Mucosa of descending colon (tissue), 3 donors: ENCODE results near the gene BASP1. TPM values are rescaled to one million over a fixed set of nuclear protein-coding genes. Genes with fewer than 3 reads are reported as not detected.

Source experiments
- ATAC-seq: fragments of 200-7000 bp; cut with Tn5 transposase; one replicate; pipeline ENCODE4 v1.9.1; 2020; ENCODE audit warnings: mild to moderate bottlenecking, moderate library complexity
- DNase-seq, 3 donors: peaks; one replicate each; pipeline ENCODE4 v3.0.0-alpha.2; 2020
- H3K36me3 ChIP-seq: fragments of 200-600 bp; one replicate; pipeline ENCODE4 v1.8.0; 2021; ENCODE audit warnings: low read depth, mild to moderate bottlenecking
- H3K4me1 ChIP-seq: fragments of 200-600 bp; one replicate; pipeline ENCODE4 v1.8.0; 2021; ENCODE audit warnings: low read depth, mild to moderate bottlenecking
- H3K4me3 ChIP-seq: fragments of 200-600 bp; one replicate; pipeline ENCODE4 v1.8.0; 2021; ENCODE audit warnings: mild to moderate bottlenecking
- H3K9me3 ChIP-seq: fragments of 200-600 bp; one replicate; pipeline ENCODE4 v1.8.0; 2021; ENCODE audit warnings: mild to moderate bottlenecking
- CTCF ChIP-seq: fragments of 200-600 bp; IDR thresholded peaks from one replicate; pipeline ENCODE4 v1.8.0; 2022; ENCODE audit warnings: antibody characterized with exemption, mild to moderate bottlenecking
- intact Hi-C, 2 donors: fragments of 100-400 bp; cut with DNase I in 1 of 2; cut with micrococcal nuclease in 1 of 2; formaldehyde crosslinking; loops; one replicate each; pipeline versions ENCODE4 v1.11.0 to v1.11.1; 2022; cut with DNase I, micrococcal nuclease
- total RNA-seq, 3 donors: library from RNA; stranded (reverse); fragmentation: NEBNext Ultra II Directional in 2 of 3; extraction: Animal tissue kit (Norgen Biotek cat#: 25700) in 2 of 3; gene quantifications; one replicate each; pipeline versions ENCODE4 v1.2.1 to v1.2.4, GENCODE V29; 2021 to 2023
- donor health status: DM: no; HTN: no; CAD: no; lungs with moderate emphysema.
- donor health status: DM: no; HTN: no; CAD: no.
- donor health status: DM: no; HTN: yes; CAD: no.

The BASP1 gene
- total RNA-seq, 3 donors from 2014 or later, result 3.6 to 10.6 (median 8.6) TPM

GRCh38 chr5:17177501-17178372, 39.7 kb upstream of the BASP1 start:
- intact Hi-C loops, result no loop called here
- ATAC-seq (no peak), DNase-seq (no peak)
- Histone ChIP-seq H3K36me3 (no peaks in the 10 kb centered on the region), H3K9me3 (no peaks in the 10 kb centered on the region), H3K4me3 (no peak overlapping the region), H3K4me1 (no peaks in the 10 kb centered on the region)
- TF ChIP-seq CTCF, result no peak

GRCh38 chr5:17178373-17178675, 39.1 kb upstream of the BASP1 start:
- Histone ChIP-seq H3K9me3 (no peaks in the 10 kb centered on the region), H3K36me3 (no peaks in the 10 kb centered on the region), H3K4me1 (no peaks in the 10 kb centered on the region), H3K4me3 (no peak overlapping the region)
- intact Hi-C loops, result no loop called here
- no peak for TF ChIP-seq CTCF
- ATAC-seq, result no peak
- no peak for DNase-seq

GRCh38 chr5:17180330-17180843, 37.0 kb upstream of the BASP1 start:
- DNase-seq, result no peak

GRCh38 chr5:17180864-17181723, 36.3 kb upstream of the BASP1 start:
- Histone ChIP-seq H3K4me1 (no peaks in the 10 kb centered on the region), H3K4me3 (no peak overlapping the region), H3K36me3 (no peaks in the 10 kb centered on the region), H3K9me3 (no peaks in the 10 kb centered on the region)
- intact Hi-C loops, result loop anchor here in 1 of 2 donors (10.0 kb wide), 1 partner anchor 246 kb away; the partner anchor contains the start of gene MYO10
- DNase-seq (no peak), ATAC-seq (peak; percentile 67)
- TF ChIP-seq CTCF, result no peak

More at GRCh38 chr5:17180330-17180843, 37.0 kb upstream of the BASP1 start:
- no peak for ATAC-seq
- Histone ChIP-seq H3K36me3 (no peaks in the 10 kb centered on the region), H3K4me1 (no peaks in the 10 kb centered on the region), H3K9me3 (no peaks in the 10 kb centered on the region), H3K4me3 (no peak overlapping the region)
- intact Hi-C loops, result loop anchor here in 1 of 2 donors (10.0 kb wide), 1 partner anchor 246 kb away; the partner anchor contains the start of gene MYO10
- no peak for TF ChIP-seq CTCF

GRCh38 chr5:17182494-17182893, 34.9 kb upstream of the BASP1 start:
- no peaks in the 10 kb centered on the region for H3K4me1 ChIP-seq
- H3K9me3 ChIP-seq, result no peaks in the 10 kb centered on the region
- no peaks in the 10 kb centered on the region for H3K36me3 ChIP-seq
- no peak for TF ChIP-seq CTCF
- ATAC-seq (no peak), DNase-seq (no peak)
- no peak overlapping the region for H3K4me3 ChIP-seq
- intact Hi-C loops, result loop anchor here in 1 of 2 donors (10.0 kb wide), 1 partner anchor 248 kb away; the partner anchor contains the start of gene MYO10
